GM12801 (cell line): ENCODE results near the gene PLK2.

Experiments used
- TF ChIP-seq, protein P1 (sequence below): IDR thresholded peaks from one replicate; pipeline ENCODE4 v1.5.1; 2011; ENCODE audit warnings: control low read depth; ENCODE audit not compliant: insufficient read length; ENCODE audit errors: extremely low read depth

The PLK2 gene

DNA sequence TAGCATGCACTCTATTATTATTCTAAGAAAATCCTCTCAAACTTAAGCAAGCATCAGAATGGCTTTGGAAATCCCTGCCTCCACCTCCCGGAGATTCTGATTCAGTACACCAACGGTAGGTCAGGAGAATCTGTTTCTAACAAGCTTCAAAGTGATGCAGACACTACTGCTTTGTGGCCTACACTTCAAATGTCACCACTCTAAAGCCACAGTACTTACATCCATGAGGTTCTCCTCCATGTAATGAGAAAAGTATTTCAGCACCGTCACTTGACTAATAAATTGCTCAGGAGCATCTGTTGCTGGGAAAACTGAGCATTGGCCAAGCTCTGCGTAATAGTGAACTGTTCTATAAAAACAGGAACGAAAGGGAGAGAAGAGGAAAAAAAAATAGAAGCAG is 4.8 kb downstream of the PLK2 start:
- TF ChIP-seq, protein P1, sequence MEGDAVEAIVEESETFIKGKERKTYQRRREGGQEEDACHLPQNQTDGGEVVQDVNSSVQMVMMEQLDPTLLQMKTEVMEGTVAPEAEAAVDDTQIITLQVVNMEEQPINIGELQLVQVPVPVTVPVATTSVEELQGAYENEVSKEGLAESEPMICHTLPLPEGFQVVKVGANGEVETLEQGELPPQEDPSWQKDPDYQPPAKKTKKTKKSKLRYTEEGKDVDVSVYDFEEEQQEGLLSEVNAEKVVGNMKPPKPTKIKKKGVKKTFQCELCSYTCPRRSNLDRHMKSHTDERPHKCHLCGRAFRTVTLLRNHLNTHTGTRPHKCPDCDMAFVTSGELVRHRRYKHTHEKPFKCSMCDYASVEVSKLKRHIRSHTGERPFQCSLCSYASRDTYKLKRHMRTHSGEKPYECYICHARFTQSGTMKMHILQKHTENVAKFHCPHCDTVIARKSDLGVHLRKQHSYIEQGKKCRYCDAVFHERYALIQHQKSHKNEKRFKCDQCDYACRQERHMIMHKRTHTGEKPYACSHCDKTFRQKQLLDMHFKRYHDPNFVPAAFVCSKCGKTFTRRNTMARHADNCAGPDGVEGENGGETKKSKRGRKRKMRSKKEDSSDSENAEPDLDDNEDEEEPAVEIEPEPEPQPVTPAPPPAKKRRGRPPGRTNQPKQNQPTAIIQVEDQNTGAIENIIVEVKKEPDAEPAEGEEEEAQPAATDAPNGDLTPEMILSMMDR: no peak

- TF ChIP-seq, protein P1: no peak
Observed at GRCh38 chr5:58454025-58454424, 5.9 kb downstream of the PLK2 start.

- TF ChIP-seq, protein P1: no peak
Observed at GRCh38 chr5:58453306-58453705, 6.6 kb downstream of the PLK2 start.

DNA sequence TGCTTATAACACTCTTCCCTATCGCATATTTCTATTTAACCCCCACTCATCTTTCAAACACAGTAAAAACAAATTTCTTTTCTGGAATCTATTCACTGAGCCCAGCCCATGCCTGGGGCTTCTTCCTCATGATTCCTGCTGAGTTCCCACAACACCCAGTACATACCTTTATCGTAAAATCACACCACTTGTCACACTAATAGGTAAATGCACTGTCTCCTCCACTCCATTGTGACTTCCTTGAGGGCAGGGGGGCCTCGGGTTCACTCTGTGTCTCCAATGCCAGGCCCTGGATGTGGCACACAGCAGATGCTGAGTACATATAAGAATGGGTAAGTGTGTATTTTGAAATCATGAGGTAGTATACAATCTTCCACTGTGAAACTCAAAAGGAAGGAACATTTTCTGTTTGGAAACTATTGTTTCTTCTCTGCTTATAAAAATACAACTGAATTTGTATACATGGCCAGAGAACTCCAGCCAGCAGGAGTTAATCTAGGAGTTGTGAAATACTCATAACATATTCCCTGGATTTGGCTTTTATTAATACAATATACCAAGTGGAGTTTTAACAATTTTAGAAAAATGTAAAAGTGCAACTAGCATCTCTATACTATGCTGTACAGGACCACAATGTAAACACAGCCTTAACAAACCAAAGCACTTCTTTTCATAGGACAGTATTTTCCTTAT is 7.2 kb downstream of the PLK2 start:
- TF ChIP-seq, protein P1: no peak

DNA sequence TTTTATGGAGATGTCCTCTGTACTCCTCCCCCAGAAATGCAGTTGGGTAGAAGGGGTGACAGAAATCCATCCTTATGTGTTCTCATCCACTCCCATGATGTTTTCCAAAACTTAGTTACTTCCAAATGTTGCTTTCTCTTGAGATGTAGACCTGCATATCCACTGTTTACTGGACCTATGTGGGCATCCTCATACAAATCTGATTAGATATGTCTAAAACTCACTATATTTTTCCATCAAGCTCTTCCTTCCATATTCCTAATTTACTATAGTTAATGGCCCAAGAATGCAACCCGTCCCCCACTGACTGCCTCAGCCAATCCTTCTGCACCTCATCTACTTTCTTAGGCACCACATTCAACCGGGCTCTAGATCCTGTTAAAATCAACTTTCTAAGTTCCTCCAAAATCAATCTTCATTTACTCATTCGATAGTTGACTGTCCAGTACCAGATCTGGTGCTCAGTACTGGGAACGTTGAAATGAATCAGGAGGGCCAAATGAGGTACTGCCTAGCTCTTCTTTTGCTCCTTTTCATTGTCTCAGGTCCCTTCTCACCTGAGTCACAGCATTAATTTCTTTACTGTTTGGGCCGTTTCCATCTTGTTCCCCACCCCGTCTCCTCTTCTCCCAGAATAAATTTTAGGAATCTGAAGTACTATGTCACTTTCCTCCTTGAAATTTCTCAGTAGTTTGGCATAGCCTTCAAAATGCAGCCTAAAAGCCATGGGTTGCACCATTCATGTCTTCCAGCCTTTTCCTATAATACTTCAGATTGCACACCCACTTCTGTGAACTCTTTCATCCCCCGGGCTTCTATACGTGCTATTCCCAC is 7.9 kb downstream of the PLK2 start:
- TF ChIP-seq, protein P1: no peak

- TF ChIP-seq, protein P1: no peak
Observed at GRCh38 chr5:58450811-58451629, 8.9 kb downstream of the PLK2 start.

DNA sequence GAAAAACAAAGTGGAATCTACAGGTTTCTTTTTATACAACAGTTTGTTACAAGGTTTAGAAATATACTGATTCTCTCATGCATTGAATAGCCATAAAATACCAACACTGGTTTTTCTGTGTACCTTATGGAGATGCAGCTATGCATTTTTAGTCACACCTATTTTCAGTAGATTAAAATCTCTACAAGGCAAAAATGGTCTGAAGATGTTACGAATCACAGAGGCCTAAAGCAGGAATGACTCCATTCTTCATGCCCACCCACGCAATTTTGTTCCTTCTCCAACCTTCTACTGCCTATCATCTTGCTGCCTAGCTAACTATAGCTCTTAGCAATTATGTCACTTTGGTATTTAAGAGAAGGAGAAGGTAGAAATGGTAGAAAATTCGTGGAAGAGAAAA is 9.9 kb downstream of the PLK2 start:
- TF ChIP-seq, protein P1: no peak
